Ovary (tissue), 3 donors: Measurements from ENCODE around the gene AQP5.

Experiments
- EP300 ChIP-seq: sonication (generic); formaldehyde crosslinking; IDR thresholded peaks from one replicate; pipeline ENCODE4 v1.6.1; 2017; ENCODE audit warnings: antibody characterized with exemption
- POLR2A ChIP-seq: fragments of 450-650 bp; IDR thresholded peaks from one replicate; pipeline ENCODE4 v1.6.1; 2017; ENCODE audit warnings: antibody characterized with exemption, mild to moderate bottlenecking, moderate library complexity
- TF ChIP-seq, protein P1 (sequence below), 3 donors: fragments of 450-650 bp in 2 of 3; fragments of 200-600 bp in 1 of 3; IDR thresholded peaks; one replicate each; pipeline versions ENCODE4 v1.5.1 to v1.8.0; 2016 to 2022; ENCODE audit warnings: antibody characterized with exemption in 3 of 3, mild to moderate bottlenecking in 1 of 3
- donor health status: DM: no; HTN: no; CAD: no.

DNA sequence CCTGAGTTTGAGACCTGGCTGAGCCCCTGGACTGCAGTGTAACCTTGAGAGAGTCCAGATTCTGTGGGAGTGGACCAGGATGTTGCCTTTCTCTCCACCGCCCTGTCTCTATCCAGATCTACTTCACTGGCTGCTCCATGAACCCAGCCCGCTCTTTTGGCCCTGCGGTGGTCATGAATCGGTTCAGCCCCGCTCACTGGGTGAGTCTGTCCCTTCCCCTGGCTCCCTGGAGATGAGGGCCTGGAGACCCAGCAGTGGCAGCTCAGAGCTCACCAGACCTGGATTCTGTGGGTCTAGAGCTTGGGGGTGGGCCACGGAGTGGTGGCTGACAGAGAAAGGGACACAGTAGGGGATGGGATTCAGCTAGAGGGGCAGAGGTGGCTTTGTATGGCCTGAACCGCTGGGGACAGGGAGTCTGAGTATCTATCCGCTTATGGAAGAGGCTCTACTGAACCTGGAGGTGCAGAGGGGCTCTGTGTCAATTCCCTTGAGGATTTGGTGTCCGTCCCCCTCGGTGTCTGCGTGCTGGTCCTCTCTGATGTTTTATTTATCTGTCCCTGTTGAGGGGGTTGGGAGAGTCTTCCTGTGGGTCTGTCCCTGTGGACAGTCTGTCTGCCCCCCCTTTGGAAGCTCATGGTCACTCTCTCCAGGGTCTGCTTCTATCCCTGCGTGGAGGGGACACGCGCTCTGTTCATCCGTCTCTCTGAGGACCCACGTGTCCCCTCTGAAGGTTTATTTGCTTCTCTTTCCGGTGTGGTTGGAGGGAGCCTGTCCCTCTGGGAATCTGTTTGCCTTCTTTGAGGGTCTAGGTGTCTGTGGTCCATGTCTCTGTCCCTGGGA is 2.5 kb downstream of the AQP5 start:
- TF ChIP-seq POLR2A (no peak), EP300 (no peak)
- TF ChIP-seq, protein P1, sequence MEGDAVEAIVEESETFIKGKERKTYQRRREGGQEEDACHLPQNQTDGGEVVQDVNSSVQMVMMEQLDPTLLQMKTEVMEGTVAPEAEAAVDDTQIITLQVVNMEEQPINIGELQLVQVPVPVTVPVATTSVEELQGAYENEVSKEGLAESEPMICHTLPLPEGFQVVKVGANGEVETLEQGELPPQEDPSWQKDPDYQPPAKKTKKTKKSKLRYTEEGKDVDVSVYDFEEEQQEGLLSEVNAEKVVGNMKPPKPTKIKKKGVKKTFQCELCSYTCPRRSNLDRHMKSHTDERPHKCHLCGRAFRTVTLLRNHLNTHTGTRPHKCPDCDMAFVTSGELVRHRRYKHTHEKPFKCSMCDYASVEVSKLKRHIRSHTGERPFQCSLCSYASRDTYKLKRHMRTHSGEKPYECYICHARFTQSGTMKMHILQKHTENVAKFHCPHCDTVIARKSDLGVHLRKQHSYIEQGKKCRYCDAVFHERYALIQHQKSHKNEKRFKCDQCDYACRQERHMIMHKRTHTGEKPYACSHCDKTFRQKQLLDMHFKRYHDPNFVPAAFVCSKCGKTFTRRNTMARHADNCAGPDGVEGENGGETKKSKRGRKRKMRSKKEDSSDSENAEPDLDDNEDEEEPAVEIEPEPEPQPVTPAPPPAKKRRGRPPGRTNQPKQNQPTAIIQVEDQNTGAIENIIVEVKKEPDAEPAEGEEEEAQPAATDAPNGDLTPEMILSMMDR (IDR thresholded peaks at IDR 0.05) = no peak
